NCI-H446 (cell line): ENCODE measurements around the gene PPP6R2.

Experiments used
- DNase-seq, 2 experiments: peaks; one replicate each; lab custom pipeline; 2025; lab: John Stamatoyannopoulos, UW

PPP6R2 gene

DNA sequence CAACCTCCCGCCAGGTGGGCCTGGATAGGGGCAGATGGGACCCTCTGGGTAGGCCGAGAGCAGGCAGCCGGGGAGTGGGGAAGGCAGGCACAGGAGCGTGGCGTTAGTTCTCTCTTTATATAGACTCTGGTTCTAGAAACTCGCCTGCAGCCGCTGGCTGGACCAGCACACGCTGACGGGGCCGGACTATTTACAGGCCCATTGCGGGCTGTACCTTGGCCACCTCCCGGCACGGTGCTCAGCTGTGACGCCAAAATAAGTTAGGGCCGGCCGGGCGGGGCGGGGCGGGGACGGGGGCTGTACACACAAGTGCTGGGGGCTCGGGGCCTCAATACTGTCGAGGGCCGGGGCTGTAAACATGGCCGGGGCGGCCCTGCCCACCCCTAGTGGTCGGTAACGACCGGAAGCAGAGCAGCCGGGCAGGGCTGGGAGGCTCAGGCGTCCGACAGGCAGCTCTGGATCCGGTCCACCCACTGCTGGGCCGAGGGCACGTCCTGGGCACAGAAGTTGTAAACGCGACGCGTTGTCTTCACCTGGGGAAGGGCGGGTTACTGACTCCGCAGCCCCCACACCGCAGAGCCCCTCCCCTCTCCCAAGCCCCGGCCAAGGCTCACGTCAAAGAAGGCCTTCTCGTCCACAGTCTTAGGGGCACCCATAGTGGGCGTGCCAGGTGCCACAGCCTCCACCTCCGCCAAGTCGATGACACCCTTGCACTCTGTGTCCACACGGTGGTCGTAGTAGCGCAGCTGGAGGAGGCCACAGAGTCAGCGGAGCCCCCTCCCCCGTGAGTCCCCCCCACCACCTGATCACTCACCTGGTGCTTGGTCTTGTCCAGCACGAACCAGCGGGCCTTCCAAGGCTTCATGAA is 103.8 kb downstream of the PPP6R2 start:
- DNase-seq = no peak

DNA sequence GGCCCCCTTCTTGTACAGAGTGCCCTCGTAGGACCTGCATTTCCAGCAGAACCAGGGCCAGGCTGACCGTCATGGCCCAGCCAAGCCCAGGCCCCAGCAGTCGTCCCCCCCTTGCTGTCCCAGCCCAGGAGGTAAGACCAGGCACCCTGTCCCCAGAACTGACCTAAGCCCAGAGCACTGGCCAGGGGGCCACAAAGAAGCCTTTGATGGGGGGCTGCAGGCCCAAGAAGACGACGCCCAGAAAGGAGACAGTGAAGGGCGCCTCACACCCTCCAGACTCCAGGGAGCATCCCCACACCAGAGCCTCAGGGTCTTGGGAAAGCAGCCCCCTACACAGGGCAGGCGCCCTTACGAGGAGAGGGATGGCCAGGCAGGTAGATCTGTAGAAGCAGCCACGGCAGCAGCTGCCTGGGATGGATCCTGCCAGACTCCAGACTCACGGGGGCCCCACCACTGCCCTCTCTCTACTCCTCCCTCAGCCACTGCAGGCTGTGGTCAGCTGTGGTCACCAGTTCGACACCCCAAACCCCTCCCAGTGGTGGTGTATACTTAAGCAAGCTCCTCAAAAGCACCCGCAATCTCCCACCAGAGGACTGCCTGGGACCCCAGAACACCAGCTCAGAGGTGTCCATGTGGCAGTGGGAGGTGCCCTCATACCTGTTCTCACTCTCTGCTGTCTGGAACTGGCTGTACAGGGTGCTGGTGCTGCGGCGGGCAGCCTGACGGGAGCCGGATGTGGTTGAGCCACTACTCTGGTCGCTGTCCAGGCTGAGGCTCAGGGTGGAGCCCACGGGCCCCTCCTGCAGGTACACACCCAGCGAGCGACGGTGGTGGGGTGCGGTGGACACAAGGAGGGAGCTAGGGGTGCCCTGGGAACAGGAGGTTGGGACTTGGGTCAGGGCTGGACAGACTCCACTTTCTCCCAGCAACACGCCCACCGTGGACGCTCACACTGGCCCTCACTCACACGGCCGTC is 104.7 kb downstream of the PPP6R2 start:
- no peak for DNase-seq

DNA sequence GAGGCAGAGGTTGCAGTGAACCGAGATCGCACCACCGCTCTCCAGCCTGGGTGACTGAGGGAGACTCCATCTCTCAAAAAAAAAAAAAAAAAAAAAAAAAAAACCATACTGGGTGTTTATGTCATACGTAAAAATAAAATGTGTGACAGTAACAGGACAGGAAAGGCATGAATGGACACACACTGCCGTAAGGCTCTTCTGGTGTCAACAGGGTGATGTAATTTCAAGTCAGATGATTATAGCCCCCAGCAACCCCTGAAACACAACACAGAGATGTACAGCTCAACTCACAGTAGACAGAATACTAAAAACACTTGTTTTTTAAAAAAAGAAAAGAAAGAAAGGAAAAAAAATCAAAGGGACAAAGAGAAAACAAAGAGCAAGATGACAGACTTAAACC is 109.5 kb downstream of the PPP6R2 start:
- DNase-seq = no peak

DNA sequence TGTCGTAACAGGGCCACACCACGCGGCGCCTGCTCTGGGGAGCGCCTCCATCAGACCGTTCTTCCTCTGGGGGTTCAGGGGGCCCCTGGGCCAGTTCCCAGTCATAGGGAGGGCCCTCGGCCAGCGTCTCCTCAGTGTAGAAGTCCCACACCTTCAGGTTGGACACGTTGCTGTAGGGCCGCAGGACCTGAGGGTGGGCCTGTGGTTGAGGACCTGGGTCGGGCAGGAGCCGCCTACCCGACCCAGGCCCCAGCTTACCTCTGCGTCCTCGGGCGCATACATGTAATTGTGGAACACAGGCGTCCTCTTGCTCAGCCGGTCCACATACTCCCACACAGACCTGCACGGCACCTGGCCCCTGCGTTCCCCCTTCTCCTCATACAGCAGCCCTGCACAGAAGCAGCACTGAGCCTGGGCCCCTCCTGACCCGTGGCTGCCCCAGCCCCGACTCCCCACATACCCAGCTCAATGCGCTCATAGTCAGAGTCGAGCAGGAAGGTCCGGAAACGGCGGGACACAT is 111.5 kb downstream of the PPP6R2 start:
- DNase-seq = no peak

DNA sequence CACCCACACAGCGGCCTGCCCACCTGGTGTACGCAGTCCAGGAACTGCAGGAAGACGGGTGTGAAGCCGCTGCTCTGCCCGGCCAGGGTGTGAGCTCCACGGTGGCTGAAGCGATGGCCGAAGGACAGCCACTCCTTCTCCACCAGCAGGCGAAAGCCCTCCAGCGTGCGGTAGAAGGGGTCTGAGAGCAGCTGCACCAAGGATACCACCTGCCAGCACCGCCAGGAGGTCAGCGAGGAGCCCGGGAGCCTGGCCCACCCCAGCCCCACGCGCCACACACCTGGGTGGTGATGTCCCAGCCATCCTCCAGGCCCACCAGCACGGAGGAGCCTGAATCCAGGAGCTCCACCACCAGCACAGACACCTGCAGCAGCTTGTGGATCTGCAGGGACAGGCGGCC is 112.1 kb downstream of the PPP6R2 start:
- DNase-seq = no peak

DNA sequence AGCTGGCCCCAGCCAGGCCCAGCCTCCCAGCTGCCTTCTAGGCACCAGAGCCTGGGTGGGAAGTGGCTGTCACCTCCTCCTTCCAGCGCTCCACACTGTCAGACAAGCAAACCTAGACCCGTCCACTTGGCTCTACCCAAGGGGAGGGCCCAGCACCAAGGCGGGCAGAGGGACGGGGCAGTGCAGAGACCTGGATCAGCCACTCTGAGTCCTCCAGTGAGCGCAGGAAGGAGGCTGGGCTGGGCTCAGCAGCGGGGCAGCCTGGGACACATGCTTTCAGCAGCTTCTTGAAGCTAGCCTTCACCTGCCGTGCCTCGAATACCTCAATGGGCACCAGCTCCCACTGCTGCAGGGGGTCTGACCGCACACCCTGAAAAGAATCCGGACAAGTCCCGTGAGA is 112.9 kb downstream of the PPP6R2 start:
- DNase-seq = no peak

DNA sequence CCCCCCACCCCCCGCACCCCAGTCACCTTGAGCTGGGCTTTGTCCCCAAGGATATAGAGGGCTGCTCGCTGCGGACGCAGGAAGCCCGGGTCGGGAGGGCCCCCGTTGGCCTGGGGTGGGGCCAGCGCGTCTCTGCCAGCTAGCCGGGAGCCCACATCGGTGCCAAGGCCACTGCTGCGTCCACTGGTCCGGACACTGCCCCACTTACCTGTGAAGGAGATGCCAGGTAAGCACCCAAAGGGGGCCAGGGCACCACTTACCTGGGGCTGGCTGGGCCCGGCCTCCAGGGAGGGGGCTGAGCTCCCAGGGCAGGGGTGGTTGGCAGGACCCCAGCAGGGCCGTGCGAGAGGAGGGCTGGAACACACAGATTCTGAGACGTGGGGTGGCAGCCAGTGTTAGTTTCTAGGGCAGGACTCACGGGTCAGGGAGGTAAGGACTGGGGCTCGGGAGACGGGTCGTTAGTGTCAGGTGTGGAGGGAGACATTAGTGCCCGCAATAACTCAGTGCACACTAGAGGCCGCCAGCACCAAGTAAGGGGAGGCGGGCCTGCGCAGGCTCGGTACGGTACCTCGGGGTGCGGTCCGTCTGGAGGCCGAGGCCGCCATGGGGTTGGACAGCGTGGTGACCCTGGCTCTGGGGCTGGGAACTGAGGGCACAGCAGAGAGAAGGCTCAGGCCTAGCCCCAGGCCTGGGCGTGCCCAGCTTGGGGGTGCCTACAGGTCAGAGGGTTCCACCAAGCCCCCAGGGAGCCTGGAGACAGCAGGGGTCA is 113.5 kb downstream of the PPP6R2 start:
- no peak for DNase-seq

DNA sequence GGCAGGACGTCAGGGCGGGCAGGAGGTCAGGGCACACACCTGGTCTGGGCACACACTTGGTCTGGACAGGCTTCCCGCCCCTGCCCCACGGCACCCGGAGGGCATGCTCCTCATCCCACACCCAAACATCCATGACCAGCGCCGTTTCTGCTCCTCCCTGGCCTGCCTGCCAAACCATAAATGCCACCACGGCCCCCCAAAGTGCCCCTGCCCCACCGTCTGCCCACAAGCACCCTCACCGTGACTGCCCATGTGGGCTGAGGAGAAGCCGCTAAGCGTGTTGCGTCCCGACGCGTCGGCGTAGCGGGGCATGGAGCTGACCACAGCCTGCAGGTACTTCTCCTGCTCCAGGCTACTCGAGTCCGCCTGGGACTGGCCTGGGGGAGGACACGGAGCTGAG is 115.9 kb downstream of the PPP6R2 start:
- DNase-seq = no peak

DNA sequence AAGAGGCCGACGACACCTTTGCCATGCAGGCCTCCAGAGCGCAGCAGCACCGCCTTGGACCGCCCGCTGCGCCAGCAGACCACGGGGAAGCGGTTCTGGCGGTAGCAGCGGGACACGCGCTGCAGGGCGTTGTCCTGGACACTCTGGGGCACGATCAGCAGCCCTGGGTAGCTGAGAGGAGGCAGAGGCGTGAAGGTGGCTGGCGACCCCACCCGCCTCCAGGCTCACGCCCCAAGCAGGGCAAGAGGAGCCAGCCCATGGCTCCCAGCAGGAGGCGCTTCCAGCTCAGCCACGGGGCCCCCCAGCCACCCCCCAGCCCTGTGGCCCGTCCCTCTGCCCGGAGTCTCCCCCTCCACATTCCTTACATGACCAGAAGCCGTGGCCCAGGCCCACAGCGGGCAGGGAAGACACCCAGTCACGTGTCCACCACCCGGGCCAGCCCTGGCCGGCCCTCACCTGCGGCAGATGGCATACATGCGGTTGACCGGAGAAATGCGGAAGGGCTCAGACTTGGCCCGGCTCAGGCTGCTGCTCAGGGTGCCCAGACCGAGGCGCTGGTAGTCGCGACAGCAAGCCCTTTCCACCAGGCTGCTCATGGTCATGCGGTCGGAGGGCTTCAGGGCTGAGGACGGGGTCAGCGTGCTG is 116.5 kb downstream of the PPP6R2 start:
- no peak for DNase-seq

DNA sequence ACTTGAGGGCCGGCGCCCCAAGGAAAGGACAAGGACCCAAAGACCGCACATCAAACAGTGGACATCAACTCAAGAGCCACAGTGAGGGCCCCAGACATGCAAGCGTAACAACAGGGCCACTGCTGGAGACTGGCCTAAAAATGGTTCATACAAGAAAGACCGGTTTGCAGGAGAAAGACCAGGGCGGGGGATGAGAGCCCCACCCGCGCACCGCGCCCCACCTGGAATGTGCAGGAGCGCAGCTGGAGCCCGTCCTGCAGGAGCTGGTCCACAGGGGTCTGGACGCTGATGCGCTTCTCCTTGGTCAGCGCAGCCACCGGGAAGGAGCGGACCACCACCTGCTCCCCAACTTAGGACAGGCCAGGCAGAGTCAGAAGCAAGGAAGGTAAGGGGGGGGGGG is 117.8 kb downstream of the PPP6R2 start:
- DNase-seq = no peak

DNA sequence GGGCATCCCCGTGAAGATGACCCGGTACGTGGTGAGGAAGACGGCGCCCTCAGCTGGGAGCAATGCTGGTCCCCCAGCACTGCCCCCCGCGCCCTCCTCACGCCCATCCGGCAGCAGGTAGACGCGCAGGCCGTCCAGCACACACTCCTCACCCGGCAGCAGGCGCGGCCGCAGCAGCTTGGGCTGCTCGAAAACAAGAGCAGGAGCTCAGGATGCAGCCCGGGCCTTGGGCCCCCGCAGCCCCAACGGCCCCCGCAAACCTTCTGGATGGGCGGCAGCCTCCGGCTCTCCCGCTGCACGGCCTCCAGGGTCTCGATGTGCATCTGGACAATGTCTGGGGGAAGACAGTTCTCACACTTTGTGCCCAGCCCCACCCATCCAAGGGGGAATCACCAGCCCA is 118.4 kb downstream of the PPP6R2 start:
- no peak for DNase-seq

DNA sequence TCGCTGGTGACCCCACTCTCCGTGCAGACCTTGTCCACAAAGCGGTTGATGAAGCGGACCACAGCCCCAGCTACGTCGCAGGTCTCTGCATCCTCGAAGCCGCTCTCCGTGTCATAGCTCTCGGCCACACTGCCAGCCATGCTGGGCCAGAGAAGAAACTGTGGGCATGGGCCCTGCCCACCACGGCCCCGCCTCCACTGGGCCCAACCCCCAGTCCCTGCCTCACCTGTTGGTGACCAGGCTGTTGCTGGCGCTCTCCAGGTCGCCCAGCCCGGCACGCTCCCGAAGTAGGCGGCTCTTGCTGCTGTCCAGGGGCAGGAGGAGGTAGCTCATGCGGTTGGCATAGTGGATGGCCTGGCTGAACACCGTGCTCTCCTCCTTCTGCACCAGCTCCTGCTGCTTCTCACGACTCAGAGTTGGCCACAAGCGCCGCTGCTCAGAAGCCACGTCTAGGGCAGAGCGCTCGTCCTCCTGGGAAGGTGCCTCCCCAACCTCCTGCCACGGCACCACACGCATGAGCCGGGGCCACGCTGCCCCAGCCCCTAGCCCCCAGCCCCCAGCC is 118.9 kb downstream of the PPP6R2 start:
- DNase-seq = no peak

DNA sequence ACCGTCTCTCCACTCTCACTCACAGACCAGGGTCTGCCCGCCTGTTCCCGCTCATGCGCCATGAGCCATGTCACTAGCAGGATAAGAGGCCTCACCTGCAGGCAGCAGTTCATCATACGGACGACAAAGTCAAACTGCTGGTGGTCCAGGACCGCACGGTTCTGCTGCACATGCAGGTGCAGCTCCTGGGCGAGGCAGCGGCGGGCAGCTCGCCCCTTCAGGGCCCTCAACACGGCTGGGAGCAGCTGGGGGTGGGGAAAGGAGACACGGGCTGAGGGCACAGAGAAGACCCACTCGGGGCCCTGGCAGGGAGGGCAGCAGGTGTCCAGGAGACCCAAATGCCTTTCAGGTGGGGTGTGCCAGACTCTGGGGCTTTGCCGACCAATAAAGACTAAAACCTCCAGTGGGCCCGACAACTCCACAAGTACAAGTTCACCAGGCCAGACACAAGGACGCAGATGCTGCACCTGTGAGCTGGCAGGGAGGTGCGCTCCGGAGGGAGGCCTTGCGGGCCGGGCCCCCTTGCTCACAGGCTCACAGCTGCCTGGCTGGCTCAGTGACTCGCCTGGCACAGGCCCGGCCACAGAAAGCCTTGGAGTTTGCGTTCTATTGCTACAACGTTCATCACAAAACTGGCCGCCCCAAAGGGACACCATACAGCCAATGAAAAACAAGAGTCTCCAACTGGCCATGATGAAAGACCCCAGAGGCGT is 120.2 kb downstream of the PPP6R2 start:
- no peak for DNase-seq

DNA sequence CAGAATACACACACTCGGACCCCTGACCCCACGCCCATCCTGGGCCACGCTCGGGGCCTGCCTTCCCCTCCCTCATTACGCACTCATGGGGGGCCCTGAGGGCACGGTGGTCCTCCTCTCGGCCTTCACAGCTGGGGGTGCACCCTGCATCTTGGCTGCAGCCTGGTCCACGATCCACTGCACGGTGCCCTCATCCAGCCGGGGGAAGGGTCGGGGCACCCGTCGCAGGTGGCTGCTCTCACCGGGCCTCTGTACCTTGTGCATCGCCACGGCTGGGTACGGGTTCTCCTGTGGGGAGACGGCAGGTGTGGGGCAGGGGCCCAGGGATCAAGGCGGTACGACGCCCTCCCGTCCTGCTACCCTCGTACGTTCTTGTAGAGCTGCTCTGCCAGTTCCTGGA is 121.3 kb downstream of the PPP6R2 start:
- no peak for DNase-seq

DNA sequence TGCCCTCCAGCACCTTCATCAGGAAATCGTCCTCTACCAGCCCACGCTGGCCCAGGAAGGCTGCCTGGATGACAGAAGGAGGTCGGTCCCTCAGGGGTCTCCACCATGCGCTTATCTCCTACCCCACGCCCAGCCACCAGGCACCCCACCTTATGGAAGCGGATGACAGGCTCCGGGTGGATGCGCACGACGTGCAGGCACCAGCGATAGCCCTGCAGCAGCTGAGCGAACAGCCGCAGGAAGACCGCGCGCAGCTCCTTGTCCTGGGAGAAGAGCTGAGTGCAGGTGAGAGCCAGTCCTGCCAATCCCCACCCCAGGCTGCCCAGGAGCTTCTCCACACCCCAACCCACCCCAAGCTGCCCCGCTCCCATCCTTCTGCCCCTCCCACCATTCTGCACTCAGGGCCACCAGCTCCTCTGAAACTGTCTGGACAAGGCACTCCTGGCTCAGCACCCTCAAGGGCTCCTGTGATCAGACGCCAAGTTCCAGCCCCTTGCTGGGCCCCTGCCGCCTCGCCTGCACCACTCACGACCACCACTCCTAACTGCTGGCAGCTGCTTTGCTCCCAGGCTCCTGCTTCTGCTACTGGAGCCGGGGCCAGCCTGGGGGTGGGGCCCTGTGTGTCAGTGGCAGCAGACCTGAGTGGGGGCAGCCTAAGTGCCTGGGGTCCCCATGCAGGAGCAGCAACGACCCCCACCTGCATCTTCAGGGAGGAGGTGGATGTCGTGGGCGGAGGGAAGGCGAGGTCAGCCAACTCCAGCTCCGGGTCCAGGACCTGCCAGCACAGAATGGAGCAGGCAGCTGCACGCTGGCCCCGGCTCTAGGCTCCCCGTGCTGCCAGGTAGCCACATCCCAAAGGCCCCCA is 122.2 kb downstream of the PPP6R2 start:
- DNase-seq = no peak

DNA sequence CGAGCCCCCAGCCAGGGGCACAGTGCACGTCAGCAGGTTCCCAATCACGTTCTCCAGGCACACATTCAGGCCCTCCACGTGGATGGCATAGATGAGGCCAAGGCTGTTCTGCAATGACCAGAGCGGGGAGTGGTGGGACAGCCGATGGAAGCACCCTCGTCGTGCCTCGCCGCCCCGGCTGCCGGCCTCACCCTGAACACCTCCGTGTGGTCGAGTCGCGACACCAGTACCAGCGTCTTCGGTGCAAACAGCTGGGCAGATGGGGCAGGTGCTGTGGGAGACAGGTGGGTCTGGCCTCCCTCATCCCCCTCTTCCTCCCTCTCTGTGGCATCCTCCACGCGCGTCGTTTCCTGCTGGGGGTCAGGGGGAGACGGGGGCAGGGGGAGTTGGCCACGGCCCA is 124.2 kb downstream of the PPP6R2 start:
- no peak for DNase-seq

DNA sequence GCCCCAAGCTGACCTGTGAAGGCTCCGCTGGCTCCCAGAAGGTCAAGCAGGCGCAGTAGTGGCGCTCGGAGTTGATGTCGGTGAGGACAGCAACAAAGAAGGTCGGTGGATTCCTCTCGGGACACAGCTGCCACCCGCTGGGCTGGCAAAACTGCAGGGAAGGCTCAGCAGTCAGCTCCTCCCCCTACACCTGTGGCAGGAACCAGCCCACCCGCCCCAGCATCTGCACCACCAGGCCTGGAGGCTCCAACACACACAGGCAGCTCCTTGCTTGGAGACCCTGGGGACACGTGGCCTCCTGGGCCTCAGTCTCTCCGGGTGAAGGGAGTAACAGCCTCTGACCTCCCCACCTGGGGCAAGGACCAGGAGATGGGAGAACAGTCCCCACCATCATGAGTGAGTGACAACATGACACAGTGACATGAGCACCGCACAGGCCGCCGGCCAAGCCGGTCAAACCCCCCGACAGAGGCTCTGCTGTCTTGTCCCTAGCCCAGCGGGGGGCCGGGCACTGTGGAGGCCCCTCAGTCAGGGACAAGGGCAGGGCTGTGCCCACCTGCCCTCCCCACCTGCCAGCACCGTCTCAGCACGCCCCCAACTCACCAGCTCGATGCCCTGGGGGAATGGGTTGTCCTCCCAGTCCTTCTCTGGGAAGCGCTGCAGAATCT is 124.8 kb downstream of the PPP6R2 start:
- no peak for DNase-seq

DNA sequence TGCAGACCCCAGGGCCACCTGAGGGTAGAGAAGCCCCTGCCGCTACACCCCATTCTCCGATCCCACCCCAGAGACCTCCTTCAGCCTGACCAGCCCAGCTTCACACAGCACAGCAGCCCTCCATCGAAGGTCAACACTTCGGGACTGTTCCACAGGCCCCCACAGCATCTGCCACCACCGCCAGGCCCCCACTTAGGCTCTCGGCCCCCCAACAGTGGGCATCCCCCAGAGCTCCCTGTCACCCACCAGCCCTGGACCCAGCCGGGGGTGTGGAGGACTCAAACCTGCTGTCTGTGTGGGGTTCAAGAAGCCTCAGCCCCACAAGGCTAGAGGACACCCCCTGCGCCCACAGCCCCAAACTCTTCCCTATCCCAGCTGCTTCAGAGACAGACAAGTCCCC is 125.5 kb downstream of the PPP6R2 start:
- no peak for DNase-seq
